Posterior vena cava (tissue), 2 donors: ENCODE results near the gene TADA2B. TPM values are rescaled to one million over a fixed set of nuclear protein-coding genes. Genes with fewer than 3 reads are reported as not detected.

ENCODE experiments used
- DNase-seq: peaks from one replicate; pipeline ENCODE4 v3.0.0-alpha.2; 2020; ENCODE audit warnings: low spot score
- intact Hi-C, 2 donors: fragments of 100-400 bp; cut with DNase I; formaldehyde crosslinking; loops; one replicate each; pipeline versions ENCODE4 v1.14.1 to v1.14.2; 2022 to 2023
- long read RNA-seq, 2 donors: library from polyadenylated mRNA; unstranded; transcript quantifications; one replicate each; pipeline ENCODE4 v2.0.0, GENCODE V29; 2020 to 2021
- total RNA-seq, 2 donors: library from RNA; stranded (reverse); fragmentation: NEBNext Ultra II Directional; extraction: Animal tissue kit (Norgen Biotek cat#: 25700); gene quantifications; one replicate each; pipeline ENCODE4 v1.2.1, GENCODE V29; 2021
- donor health status: DM: yes; HTN: yes; CAD: no.
- donor health status: DM: yes; HTN: yes; CAD: no.

The TADA2B gene, protein sequence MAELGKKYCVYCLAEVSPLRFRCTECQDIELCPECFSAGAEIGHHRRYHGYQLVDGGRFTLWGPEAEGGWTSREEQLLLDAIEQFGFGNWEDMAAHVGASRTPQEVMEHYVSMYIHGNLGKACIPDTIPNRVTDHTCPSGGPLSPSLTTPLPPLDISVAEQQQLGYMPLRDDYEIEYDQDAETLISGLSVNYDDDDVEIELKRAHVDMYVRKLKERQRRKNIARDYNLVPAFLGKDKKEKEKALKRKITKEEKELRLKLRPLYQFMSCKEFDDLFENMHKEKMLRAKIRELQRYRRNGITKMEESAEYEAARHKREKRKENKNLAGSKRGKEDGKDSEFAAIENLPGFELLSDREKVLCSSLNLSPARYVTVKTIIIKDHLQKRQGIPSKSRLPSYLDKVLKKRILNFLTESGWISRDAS
- total RNA-seq, result 10 to 100 TPM; 16.8 to 19.7 TPM
- long read RNA-seq, donor 1, full-length matches to known transcripts, result 18 of 22 reads
- long read RNA-seq, donor 1, partial matches to known transcripts, result 0 of 22 reads
- long read RNA-seq, donor 1, other reads (novel, unspliced or antisense), result 4 of 22 reads
- long read RNA-seq, donor 2, transcript TADA2B-205 (1 exons, 3,818 nt), result major isoform, 16 of 19 reads
- long read RNA-seq, donor 2, partial matches to known transcripts, result 0 of 19 reads
- long read RNA-seq, donor 2, other reads (novel, unspliced or antisense), result 3 of 19 reads

DNA sequence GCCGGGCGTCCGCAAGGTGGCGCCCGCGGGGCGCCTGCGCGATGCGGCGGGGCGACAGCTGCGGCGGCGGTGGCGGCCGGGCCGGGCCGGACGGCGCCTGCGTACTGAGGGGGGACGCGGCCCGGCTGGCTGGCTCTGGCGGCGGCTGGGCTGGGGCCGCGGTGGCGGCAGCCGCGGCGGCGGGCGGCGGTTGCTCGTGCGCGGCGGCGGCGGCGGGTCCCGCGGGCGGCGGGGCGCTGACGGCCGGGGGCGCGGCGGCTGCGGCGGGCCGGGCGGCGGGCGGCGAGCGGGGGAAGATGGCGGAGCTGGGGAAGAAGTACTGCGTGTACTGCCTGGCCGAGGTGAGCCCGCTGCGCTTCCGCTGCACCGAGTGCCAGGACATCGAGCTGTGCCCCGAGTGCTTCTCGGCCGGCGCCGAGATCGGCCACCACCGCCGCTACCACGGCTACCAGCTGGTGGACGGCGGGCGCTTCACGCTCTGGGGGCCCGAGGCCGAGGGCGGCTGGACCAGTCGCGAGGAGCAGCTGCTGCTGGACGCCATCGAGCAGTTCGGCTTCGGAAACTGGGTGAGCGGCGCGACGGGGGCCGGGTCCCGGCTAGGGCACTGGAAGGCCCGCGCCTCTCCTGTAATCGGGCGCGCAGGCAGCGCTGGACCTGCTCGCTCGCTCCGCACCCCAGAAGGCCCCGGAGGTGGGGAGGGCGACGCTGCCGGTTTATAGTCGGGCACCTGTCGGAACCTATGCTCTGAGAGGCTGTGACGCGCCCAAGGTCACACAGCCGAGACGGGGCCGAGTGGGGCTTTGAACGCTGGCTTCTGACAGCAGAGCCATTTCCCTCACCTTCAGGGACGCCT, at the start of gene TADA2B:
TSS of gene TADA2B (plus strand) at position 89 of the 853 bp plus-strand sequence. CDS start at position 297, 208 bp downstream.
- intact Hi-C loops, result loop anchor here in 1 of 2 donors (1.0 kb wide), 1 partner anchor 41 kb away; no protein-coding TSS in a partner anchor
- DNase-seq, result peak; percentile 87

DNA sequence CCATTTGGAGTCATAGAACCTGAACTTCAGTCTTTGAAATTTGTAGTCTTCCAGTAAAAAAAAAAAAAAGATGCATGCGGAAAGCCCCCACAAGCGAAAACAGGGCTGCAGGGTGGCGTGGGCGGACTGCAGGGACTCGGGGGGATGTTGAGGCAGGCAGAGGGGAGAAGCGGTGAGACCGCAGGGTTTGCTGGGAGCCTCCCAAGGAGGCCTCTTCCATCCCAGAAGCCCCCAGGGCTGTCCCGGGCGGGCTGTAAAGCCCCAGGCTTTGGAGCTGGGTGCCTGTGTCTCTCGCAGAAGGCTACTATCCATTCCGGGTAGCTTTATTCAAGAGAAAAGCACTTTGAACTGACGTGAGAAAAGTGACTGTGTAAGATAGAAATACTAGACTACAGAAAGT, 46.7 kb upstream of the TADA2B start:
- no peak for DNase-seq
- intact Hi-C loops, result no loop called here

DNA sequence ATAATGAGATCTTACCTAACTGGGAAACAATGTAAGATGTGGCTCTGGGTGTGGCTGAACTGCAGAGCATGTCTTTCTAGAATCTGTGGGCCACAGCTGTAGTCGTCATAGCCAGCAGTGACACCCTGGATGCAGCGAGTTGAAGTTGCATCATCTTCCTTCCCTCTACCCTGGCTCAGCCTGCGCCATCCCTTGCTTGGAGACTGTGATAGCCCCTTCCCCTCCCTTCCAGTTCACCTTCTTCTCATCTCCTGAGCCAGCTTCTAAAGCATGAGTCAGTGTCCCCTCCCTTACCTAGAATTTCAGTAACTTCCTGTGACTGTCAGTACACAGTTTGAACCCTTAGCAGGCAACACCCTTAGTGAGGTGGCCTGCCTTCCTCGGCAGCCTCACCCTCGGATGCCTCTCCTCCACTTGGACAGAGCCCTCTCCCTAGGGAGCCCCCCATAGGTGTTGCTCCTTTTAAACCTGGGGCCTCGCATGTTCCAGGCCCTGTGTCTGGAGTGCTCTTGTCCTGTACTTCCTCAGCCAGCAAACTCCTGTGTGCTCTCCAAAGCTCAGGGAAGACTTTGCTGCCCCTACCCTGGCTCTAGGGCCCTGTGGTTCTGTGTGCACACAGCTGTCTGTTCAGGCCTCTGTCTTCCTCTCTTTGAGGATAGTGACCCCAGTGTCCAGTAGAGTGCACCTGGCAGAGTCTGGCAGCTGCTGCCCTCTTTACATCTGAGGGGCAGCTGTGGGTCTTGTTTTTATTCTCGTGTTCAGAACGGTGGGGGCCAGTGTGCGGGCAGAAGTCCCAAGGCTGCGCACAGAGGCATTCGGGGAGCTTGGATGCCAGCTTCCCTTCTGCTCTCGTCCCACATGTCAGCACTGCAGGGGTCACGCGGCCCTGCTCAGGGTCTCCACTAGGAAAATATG, 43.7 kb upstream of the TADA2B start:
- no peak for DNase-seq
- intact Hi-C loops, result no loop called here

DNA sequence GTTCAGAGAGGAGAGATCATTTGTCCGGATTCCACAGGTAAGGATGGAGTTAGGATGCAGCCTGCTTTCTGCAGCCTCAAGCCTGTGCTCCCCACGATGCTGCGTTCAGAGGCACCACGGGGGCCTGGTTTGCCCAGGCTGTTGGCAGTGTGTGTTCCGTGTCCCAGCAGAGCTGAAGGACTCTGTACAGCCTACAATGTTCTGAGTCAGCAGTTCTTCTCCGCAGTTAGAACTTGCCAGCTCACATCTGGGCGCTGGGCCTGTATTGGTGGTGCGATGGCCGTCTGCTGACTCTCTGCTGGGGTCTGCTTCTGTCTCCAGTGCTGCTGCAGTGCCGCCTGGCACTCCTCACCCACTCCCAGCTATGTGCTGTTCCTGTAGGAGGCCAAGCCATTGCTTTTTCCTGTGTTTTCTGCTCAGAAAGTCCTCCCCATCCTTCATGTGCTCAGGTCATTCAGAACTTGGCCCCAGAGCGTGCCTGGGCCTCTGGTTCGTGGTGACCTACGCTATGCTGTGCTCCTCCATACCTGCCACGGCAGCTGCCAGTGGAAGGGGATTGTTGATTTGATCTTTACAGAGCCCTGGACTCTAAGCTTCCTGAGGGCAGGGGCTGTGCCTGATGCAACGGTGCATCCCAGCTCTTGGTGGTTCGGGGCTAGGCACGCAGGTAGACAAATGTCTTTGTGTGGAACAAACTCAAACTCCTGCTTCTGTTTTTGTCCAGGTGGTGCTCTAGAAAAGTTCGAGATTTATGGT, 42.6 kb upstream of the TADA2B start:
- intact Hi-C loops, result no loop called here
- no peak for DNase-seq

DNA sequence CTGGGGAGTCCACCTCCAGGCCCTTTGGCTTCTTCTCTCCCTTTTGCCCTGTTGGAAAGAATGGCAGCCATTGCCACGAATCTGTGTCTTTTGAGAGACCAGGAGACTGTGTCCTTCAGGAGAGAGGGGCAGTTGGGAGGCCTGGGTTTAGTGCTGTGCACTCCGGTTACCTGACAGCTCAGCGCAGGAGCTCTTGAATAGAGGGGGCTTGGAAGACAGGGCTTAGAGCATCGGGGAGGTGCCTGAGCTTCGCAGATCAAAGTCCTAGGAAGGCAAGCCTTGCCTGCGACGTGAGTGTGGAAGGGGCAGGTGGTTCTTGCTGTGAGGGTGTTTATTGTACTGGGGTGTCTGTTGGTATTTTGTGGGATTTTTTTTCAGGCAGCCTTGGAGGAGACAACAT, 41.9 kb upstream of the TADA2B start:
- no peak for DNase-seq
- intact Hi-C loops, result no loop called here

DNA sequence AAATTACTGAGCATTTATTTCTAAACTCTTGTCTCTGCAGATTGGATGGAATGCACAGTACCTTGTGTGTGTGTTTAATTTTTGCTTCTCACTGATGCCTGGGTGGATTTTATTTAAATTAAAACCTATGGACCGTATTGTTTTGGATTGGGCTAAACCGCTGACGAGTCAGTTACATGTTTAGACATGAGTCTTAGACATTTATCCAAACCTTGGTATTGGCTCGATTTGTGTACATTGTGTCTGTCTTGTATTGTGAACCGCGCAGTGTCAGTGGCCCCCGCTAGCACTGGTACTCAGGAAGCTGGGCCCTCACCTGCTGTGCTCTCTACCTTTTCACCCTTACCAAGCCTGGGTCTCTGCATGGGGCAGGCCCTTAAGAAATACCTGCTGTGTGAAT, 40.8 kb upstream of the TADA2B start:
- intact Hi-C loops, result loop anchor here in 1 of 2 donors (1.0 kb wide), 1 partner anchor 42 kb away; no protein-coding TSS in a partner anchor

DNA sequence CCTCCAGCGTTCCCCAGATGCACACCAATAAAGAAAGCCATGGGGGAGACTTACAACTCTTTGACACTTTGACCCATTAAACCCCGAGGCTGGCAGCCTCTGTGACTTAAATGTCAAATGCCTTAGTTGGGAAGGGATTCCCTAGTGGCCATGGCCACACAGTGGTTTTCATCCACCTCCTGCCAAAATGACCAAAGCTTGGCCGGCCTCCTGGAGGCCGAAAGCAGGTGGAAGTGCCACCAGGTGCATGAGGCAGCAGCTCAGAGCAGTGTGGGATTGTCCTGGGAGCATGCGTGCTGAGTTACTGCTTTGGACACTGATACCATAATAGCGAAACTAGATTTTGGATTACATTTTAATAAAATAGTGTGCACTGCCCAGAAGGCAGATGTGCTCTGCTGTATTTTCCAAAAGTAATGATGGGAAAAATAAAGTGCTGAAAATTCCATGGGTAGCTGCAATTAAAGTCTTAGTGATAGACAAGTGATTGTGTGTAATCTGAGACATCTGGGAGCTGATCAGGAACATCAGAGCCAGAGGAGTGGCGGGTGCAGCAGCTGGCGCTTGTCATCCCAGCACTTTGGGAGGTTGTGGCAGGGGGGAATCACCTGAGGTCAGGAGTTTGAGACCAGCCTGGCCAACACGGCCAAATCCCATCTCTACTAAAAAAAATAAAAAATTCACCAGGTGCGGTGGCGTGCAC, 39.8 kb upstream of the TADA2B start:
- intact Hi-C loops, result no loop called here
- DNase-seq, result no peak

More for the DNA sequence above, 40.8 kb upstream of the TADA2B start:
- no peak for DNase-seq

DNA sequence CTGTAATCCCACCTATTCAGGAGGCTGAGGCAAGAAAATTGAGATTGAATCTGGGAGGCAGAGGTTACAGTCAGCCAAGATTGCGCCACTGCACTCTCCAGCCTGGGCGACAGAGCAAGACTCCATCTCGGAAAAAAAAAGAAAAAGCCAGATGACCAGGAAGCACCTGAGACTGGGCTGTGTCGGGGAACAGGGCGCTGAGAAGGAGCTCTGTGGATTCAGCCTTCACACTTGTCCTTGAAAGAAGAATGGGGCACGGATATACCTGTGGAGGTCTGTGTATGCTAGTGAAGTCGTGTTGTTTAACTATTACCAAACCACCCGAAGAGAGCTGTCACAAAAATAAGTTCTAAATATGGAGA, 39.3 kb upstream of the TADA2B start:
- intact Hi-C loops, result no loop called here
- no peak for DNase-seq

DNA sequence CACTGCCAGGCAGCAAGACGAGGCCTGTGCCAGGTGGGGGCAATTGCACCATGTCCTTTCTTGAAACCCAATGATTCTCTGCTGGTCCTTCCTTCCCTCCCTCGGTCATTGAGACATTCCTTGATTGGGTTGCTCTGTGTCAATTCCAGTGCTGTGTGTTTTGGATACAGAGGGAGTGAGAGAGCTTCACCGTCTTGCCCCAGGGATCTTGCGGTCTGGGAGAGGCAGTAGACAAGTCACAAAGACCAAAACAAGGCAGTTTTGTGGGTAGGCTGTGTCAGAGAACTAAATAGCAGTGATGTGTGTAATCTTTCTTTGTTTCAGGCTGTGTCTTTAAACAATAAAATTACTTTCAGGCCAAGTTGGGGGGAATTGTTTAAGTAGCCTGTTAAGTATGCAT, 38.8 kb upstream of the TADA2B start:
- intact Hi-C loops, result no loop called here
- DNase-seq, result no peak

DNA sequence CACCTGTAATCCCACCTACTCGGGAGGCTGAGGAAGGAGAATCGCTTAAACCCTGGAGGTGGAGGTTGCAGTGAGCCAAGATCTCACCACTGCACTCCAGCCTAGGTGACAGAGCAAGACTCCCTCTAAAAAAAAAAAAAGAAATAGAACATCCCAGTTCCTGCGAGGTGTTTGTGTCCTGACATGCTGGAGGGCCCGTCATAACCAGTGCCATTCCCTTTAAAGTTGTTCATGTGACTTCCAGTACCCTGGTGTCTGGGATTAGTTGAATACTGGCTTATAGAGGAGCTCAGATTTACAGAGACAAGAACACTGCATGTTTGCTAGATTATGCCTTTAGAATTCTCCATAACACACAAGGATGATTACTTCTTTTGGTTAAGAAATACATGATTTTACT, 37.6 kb upstream of the TADA2B start:
- intact Hi-C loops, result no loop called here
- DNase-seq, result no peak

DNA sequence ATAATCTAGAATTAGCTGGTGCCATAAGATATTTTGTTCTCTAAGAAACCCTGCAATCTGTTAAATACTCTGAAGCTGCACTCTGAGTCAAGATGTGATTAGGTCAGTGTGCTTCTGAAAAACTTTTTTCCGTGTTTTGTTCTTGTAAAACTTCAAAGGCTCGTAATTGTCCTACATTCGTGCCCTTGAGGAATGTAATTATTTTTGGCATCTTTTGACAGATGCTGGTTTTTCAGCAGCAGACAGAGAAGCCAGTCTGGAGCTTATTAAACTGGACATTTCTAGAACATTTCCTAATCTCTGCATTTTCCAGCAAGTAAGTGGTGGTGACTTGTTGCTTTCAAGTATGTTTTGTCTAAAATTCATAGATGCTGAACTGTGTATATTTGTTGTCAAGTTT, 36.8 kb upstream of the TADA2B start:
- intact Hi-C loops, result no loop called here
- no peak for DNase-seq

DNA sequence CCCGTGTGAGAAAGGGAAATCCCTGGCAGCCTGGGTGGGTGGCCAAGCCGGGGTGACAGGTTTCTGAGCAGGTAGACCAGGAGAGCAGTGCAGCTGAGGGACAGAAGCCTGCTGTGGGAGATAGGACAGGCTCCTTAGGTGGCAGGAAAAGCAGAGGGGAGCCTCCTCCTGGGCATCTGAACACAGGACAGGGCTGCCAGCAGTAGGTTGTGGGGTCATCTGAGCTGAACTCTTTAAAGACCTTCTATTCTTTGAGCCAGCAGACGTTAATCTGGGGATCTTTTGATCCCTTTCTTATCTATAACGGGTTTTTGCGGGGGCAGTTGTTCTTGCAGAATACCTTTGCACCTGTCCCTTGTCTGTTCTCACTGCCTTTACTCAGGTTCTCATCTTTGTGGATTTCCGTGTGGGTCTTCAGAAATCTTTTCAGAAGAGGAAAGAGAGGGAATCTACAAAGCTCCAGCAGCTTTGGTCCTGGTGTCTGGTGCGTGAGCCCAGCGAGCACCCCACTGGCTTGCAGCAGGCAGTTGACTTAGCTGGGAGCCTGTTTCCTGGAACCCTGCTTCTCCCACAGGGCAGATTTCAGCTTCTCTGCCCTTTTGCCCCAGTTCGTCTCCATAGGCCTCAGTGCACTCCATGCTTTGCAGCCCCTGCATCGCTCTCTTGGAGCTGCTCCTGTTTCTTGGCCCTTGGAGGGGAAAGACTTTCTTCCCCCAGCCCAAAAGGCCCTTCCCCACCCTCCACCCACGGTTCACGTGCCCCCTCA, 35.8 kb upstream of the TADA2B start:
- intact Hi-C loops, result no loop called here

DNA sequence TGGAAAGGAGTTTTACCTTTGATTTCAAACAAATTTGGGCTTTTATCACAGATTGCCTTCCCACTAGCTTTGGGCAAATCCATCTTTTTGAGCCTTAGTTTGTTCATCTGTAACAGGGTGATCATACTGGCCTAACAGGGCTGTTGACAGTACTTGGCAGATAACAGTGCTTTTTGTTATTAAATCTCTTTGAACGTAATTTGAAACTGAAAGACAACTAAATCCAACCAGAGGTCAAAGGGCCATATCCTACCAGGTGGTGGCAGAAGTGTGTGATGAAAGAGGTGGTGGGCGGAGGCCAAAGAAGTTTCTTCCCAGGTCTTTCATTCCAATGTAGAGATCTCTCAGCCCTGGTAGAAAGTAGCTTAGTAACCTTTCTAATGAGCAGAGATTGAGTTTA, 35.2 kb upstream of the TADA2B start:
- intact Hi-C loops, result no loop called here

More for the DNA sequence above, 35.8 kb upstream of the TADA2B start:
- peak; percentile 45 for DNase-seq

DNA sequence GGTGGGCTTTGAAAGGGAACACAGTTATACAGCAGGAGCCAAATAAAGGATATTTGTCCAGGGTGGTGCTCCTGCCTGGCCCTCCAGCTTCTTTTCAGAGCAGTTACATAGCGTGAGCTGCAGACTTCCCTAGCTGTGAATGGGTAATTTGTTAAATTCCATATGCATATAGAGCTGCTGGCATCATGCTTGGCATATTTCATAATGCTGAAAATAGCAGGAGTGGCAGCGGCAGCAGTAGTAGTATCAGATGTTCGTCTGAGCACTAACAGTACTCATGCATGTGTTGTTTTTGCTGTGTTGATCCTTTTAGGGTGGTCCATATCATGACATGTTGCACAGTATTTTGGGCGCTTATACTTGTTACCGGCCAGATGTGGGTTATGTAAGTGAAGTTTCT, 33.6 kb upstream of the TADA2B start:
- DNase-seq, result no peak
- intact Hi-C loops, result no loop called here

More for the DNA sequence above, 35.2 kb upstream of the TADA2B start:
- peak; percentile 19 for DNase-seq

DNA sequence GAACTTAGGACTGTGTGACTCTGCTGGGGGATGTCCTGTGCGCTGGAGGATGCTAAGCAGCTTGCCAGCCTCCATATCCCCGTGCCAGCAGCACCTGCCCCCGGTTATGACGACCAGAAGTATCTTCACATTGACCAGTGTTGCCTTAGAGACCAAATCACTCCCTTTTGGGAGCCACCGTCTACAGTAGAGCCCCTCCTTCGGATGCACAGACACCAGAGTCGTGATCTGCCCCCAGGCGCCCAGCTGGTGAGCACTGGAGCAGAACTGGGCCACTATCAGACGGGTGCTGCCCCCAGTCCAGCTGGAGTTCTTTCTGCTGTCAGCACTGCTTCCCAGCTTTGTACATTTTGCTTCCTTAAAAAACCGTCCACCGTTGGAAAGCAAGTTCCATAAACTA, 30.0 kb upstream of the TADA2B start:
- peak; percentile 67 for DNase-seq
- intact Hi-C loops, result no loop called here

DNA sequence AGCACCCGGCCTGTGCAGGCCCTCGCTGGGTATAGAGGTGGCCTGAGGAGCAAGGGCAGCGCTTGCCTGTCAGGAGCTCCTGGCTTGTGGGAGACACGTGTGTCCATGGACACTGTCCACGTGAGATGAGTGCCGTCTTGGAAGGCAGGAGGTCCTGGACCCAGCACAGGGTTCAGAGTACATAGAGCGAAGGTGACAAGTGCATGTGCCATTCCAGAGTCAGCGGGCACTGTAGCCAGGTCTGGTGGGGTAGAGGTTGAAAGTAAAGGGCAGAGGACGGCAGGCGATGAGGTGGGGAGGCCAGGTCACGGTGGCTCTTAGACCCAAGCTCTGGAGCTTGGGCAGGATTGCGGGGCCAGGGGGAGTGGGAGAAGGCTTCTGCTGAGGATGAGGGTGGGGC, 28.4 kb upstream of the TADA2B start:
- DNase-seq, result peak; percentile 57
- intact Hi-C loops, result no loop called here
